Stimulated activated CD8-positive, alpha-beta memory T cell treated with anti-CD3 and anti-CD28 coated beads, Interleukin-15, amount 100 ng/mL, for 4 hours (primary cell): ENCODE results near the gene IL17C.

ENCODE experiments used
- DNase-seq, 2 donors: peaks; one replicate each; pipeline ENCODE4 v3.0.0-alpha.2; 2020; ENCODE audit warnings: low read depth in 2 of 2

The IL17C gene

DNA sequence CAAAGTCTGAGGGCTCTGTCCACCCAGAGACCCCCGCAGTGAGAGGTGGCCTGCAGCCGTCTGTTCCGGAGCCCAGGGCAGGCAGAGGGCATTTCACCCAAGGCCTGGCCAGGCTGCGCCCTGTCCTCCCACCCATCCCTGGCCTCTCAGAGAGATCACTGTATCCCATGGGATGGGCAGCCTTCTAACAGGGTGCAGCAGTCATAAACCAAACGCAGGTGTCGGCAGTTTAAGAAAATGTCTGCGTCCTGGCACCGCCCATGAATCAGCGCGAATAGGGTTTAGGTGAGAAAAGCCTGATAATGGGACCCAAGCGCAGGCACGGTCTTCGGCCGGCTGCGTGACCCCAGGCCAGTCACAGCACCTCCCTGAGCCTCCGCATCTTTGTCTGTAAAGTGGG lies 7.1 kb downstream of the IL17C start:
- DNase-seq: no peak

DNA sequence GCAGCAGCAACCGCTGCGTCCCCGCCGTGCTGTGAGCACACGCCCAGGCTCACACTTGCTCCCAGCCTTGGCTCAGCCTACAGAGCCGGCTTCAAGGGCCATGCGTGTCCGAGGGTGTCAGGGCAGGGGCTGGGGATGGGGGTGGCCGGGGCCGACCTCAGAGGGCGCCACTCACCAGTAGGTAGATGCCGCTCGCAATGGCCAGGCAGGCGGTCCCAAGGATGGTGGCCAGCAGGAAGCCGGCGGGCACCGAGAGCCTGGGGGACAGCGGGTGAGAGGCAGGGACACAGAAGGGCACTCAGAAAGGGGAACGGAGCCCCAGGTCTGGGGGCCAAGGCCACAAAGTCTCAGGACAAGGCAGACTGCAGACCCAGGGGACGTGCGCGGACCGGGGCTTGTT lies 7.6 kb downstream of the IL17C start:
- no peak for DNase-seq

- no peak for DNase-seq
Observed at GRCh38 chr16:88646345-88647034, 8.1 kb downstream of the IL17C start.

DNA sequence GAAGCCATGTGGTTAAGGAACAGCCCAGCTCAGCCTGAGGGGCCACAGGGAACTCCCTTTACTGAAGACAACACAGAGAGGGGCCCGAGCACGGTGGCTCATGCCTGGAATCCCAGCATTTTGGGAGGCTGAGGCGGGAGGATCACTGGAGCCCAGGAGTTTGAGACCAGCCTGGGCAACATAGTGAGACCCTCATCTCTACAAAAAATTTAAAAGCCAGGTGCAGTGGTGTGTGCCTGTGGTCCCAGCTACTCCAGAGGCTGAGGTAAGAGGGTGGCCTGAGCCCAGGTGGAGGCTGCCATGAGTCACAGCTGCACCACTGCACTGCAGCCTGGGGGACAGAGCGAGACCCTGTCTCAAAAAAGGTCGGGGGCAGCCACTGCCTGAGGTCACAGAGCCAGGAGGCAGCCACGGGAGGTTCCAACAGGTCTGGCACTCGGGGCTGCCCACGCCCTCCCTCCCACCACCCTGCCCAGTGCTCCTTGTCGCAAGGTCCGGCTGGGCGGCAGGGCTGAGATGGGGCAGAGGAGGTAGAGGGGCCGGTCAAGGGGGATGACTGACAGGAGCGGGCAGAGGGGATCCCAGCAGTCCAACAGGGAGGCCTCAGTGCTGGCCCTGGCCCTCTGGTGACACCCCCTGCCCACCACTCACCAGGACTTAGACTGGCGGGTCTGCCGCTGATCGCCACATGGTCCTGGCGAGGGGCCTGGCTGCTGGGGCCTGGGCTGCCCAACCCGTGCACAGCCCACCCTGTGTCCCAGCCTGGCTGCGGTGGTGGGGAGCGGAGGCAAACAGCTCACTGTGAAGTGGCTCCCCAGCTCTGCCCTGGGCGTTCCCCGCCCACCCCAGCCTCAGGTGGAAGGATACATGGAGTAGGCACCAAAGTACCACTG lies 9.1 kb downstream of the IL17C start:
- no peak for DNase-seq

- DNase-seq: no peak
Observed at GRCh38 chr16:88649195-88649923, 11.0 kb downstream of the IL17C start.

- no peak for DNase-seq
Observed at GRCh38 chr16:88649924-88650748, 11.8 kb downstream of the IL17C start.

GRCh38 chr16:88650749-88651275 lies 12.4 kb downstream of the IL17C start, which contains the start of gene CYBA:
TSS of gene CYBA (minus strand) at chr16:88651053. CDS start at chr16:88651013, 40 bp downstream.
- DNase-seq: peak; percentile 60 to 69

DNA sequence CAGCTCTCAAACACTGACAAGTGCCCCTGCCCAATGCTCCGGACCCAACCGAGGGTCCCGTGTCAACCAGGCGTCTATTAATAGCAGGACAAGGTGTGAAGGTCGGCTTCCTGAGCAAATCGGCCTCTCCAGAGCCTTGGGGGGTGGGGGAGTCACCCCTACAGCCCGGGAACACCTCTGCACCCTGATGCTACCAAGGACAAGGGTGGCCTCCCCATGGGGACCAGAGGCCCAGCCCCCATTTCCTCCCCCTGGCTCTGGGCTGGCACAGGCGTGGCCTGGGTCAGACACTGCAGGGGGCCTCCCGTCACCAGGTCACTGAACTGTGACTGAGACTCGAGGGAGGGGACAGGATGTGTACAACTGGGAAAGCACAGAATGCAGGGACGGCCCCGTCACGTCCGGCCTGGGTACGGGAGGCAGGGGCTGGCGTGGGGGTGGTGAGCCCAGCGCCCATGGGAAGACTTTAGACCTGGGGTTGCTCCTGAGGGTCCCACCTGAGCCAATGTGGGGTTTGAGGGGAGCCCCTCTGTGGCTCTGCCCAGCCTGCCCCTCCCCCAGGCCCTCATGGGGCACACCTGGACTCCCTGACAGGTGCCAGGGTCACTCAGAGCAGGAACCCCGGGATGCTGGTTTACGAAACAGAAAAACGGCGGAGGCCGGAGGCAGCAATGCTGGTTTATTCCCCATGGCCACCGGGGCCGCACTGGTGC lies 13.1 kb downstream of the IL17C start:
- peak in 1 of 2 donors; percentile 39 for DNase-seq

GRCh38 chr16:88651989-88652761 lies 13.8 kb downstream of the IL17C start:
- DNase-seq: no peak

DNA sequence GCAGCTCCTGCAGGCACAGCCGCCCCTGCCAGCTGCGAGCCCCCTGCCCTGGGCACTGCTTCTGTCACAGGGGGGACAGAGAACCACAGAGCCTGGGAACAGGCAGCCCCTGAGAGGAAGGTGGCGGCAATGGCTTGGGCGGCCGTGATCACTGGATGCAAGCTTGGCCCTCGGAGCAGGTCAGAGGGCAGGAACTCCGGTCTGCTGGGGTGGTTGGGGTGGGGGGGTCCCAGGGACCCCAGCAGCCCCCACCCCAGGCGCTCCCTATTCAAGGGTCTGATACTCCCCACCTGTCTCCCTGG lies 14.3 kb downstream of the IL17C start:
- DNase-seq: no peak

- DNase-seq: no peak
Observed at GRCh38 chr16:88653101-88653500, 14.7 kb downstream of the IL17C start.

- DNase-seq: no peak
Observed at GRCh38 chr16:88653596-88654362, 15.4 kb downstream of the IL17C start.

DNA sequence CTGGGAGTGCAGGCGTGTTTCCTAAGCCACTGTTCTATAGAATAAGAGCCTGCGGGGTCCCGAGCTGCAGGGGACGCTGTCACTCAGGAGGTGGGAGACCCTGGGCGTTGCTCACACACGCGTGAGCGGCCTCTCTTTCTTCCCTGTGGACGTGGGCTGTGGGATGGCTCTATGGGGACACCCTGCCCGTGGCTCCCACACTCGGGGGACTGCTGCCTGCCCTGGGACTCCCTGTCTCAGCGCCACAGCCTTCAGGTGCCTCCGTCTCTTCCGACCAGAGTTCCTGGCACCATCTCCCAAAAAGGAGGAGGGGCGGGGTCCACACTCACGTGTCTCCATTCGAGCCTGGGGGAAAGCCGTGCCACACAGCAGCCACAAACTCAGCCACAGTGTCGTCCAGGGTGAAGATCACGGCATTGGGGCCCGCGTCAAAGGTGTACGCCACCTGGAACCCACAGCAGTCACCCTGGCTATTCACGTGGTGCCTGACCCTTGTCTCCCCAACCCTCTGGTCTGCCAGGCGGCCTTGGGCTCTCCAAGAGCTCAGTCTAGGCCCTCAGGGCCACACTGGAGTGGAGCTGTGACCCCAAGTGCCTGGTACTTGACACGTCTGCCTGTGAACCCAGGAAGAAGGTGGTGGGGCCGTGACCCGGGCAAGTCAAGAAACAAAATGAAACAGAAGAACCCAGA lies 16.1 kb downstream of the IL17C start:
- no peak for DNase-seq

GRCh38 chr16:88655053-88655732 lies 16.8 kb downstream of the IL17C start:
- DNase-seq: no peak

DNA sequence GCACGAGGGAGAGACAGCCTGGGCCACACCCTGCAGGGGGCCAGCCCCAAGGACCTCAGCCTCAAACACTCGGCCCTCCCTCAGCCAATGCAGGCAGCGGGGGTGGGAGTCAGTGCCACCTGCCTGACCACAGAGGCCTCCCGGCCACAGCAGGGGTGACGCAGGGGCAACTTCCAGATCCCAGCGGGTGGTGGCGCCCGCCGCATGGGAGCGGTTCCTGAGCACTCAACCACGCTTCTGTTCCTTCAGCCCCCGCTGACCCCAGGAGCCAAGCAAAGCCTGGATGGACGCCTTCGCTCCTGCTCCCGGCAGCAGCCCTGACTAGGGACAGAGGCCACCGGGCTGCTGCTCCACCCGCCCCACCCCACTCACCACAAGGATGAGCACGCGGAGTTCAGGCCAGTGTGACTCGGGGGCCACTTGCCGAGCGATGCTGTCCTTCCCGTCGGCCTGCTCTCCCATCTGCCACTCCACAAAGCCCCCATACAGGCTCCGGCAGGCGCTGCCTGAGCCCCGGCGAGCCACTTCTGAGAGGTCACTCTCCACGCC lies 17.4 kb downstream of the IL17C start:
- no peak for DNase-seq

DNA sequence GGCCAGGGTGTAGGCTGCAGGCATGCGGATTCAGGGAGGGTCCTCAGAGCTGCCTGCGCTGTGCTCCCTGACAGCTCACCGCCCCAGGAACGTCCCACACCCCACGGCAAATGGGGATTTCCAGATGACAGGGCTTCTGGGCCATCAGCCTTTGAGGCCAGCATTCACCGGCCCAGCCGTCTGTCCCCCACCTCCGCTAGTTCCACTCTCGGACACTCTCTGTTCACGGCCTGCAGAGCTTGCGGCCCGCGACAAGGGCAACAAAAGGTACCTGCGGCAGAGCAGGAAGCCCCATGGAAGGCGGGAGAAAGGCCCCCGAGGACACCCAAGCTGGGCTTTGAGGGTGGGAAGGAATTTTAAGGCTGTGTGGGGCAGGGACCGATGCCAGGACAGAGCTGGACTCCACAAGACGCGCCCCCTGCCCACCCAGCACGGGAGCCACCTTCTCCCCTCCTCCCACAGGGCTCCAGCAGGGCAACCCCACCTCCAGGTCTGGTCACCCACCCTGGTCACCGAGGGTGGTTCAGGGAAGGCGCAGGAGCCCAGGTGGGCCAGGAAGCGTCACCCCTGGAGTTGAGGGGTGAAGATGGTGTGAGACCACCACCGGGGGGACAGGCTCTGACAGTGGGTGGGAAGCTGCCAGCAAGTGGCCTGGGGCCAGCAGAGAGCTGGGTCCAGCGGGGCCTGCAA lies 18.1 kb downstream of the IL17C start:
- no peak for DNase-seq

DNA sequence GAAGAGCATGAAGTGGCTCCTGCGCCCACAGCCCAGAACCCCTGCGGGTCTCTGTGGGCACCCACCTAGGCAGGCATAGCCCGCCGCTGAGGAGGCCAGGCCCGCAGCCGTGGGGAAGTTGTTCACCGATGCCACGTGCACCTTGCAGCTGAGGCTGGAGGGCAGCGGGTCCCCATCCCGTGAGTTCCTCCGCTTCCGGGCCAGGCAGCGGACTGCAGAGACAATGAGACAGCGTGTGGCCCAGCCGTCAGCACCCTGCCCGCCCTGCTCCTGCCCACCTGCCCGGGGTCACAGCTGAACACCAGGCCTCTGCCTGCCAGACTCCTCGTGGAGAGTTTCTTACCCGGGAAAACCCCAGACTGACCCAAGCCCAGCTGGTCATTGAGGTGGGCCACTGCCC lies 19.0 kb downstream of the IL17C start:
- no peak for DNase-seq
